Measurements from ENCODE around the gene PPIL6.
A peak's percentile ranks its signal among the peaks of the same experiment; 100 is the strongest.
"Not testable (repeated sequence)": the region's sequence is repeated elsewhere in the genome, so short reads cannot be mapped to it uniquely, and the experiment has no call there.

Gene PPIL6

GRCh38 chr6:109474995-109475394 lies 34.6 kb upstream of the PPIL6 start:
- no peak overlapping the region for H3K27ac Mint-ChIP-seq
- H3K36me3 Mint-ChIP-seq (ENCODE audit: low read depth), result peaks cover 79% of the 10 kb centered on the region
- H3K27me3 Mint-ChIP-seq (ENCODE audit: low read depth), result no peaks in the 10 kb centered on the region
- H3K9me3 Mint-ChIP-seq, result no peaks in the 10 kb centered on the region
- no peak overlapping the region for H3K4me3 Mint-ChIP-seq
- peaks cover 76% of the 10 kb centered on the region for H3K4me1 Mint-ChIP-seq (ENCODE audit: low read depth)

GRCh38 chr6:109473120-109473519 lies 32.7 kb upstream of the PPIL6 start:
- peaks cover 81% of the 10 kb centered on the region for H3K36me3 Mint-ChIP-seq (ENCODE audit: low read depth)
- H3K27me3 Mint-ChIP-seq (ENCODE audit: low read depth), result no peaks in the 10 kb centered on the region
- H3K9me3 Mint-ChIP-seq, result no peaks in the 10 kb centered on the region
- peak overlapping the region; percentile 47 for H3K27ac Mint-ChIP-seq
- H3K4me1 Mint-ChIP-seq (ENCODE audit: low read depth), result peaks cover 71% of the 10 kb centered on the region
- H3K4me3 Mint-ChIP-seq, result no peak overlapping the region

- H3K9me3 Mint-ChIP-seq, result no peaks in the 10 kb centered on the region
- H3K36me3 Mint-ChIP-seq (ENCODE audit: low read depth), result peaks cover 82% of the 10 kb centered on the region
- peaks cover 69% of the 10 kb centered on the region for H3K4me1 Mint-ChIP-seq (ENCODE audit: low read depth)
- no peaks in the 10 kb centered on the region for H3K27me3 Mint-ChIP-seq (ENCODE audit: low read depth)
- peak overlapping the region; percentile 39 for H3K4me3 Mint-ChIP-seq
- peak overlapping the region; percentile 61 for H3K27ac Mint-ChIP-seq
Measured at GRCh38 chr6:109472132-109472995, 31.9 kb upstream of the PPIL6 start.

- Mint-ChIP-seq H3K4me1 (ENCODE audit: low read depth) (peaks cover 63% of the 10 kb centered on the region), H3K27ac (peak overlapping the region; percentile 61), H3K36me3 (ENCODE audit: low read depth) (peaks cover 82% of the 10 kb centered on the region), H3K27me3 (ENCODE audit: low read depth) (no peaks in the 10 kb centered on the region), H3K4me3 (no peak overlapping the region), H3K9me3 (no peaks in the 10 kb centered on the region)
Measured at GRCh38 chr6:109471105-109471810, 30.8 kb upstream of the PPIL6 start.

GRCh38 chr6:109469591-109470189 lies 29.3 kb upstream of the PPIL6 start:
- H3K27me3 Mint-ChIP-seq (ENCODE audit: low read depth), result no peaks in the 10 kb centered on the region
- H3K36me3 Mint-ChIP-seq (ENCODE audit: low read depth), result peaks cover 81% of the 10 kb centered on the region
- H3K4me3 Mint-ChIP-seq, result no peak overlapping the region
- no peaks in the 10 kb centered on the region for H3K9me3 Mint-ChIP-seq
- H3K4me1 Mint-ChIP-seq (ENCODE audit: low read depth), result peaks cover 56% of the 10 kb centered on the region
- peak overlapping the region; percentile 42 for H3K27ac Mint-ChIP-seq

GRCh38 chr6:109467696-109468095 lies 27.3 kb upstream of the PPIL6 start:
- peaks cover 49% of the 10 kb centered on the region for H3K4me1 Mint-ChIP-seq (ENCODE audit: low read depth)
- no peak overlapping the region for H3K27ac Mint-ChIP-seq
- H3K27me3 Mint-ChIP-seq (ENCODE audit: low read depth), result no peaks in the 10 kb centered on the region
- no peaks in the 10 kb centered on the region for H3K9me3 Mint-ChIP-seq
- H3K4me3 Mint-ChIP-seq, result no peak overlapping the region
- H3K36me3 Mint-ChIP-seq (ENCODE audit: low read depth), result peaks cover 77% of the 10 kb centered on the region

GRCh38 chr6:109466212-109466923 lies 25.9 kb upstream of the PPIL6 start:
- no peaks in the 10 kb centered on the region for H3K9me3 Mint-ChIP-seq

GRCh38 chr6:109465772-109466171 lies 25.3 kb upstream of the PPIL6 start:
- Mint-ChIP-seq H3K36me3 (ENCODE audit: low read depth) (peaks cover 74% of the 10 kb centered on the region), H3K4me3 (no peak overlapping the region), H3K27me3 (ENCODE audit: low read depth) (no peaks in the 10 kb centered on the region), H3K4me1 (ENCODE audit: low read depth) (peaks cover 41% of the 10 kb centered on the region), H3K27ac (no peak overlapping the region), H3K9me3 (no peaks in the 10 kb centered on the region)

More at GRCh38 chr6:109466212-109466923, 25.9 kb upstream of the PPIL6 start:
- Mint-ChIP-seq H3K27me3 (ENCODE audit: low read depth) (no peaks in the 10 kb centered on the region), H3K4me3 (no peak overlapping the region), H3K4me1 (ENCODE audit: low read depth) (peaks cover 44% of the 10 kb centered on the region), H3K36me3 (ENCODE audit: low read depth) (peaks cover 74% of the 10 kb centered on the region), H3K27ac (no peak overlapping the region)

- no peak overlapping the region for H3K4me3 Mint-ChIP-seq
- no peaks in the 10 kb centered on the region for H3K9me3 Mint-ChIP-seq
- peak overlapping the region; percentile 24 for H3K27ac Mint-ChIP-seq
- no peaks in the 10 kb centered on the region for H3K27me3 Mint-ChIP-seq (ENCODE audit: low read depth)
- H3K36me3 Mint-ChIP-seq (ENCODE audit: low read depth), result peaks cover 42% of the 10 kb centered on the region
- peaks cover 47% of the 10 kb centered on the region for H3K4me1 Mint-ChIP-seq (ENCODE audit: low read depth)
Measured at GRCh38 chr6:109461733-109462526, 21.5 kb upstream of the PPIL6 start.

GRCh38 chr6:109461205-109461604 lies 20.8 kb upstream of the PPIL6 start:
- not testable (repeated sequence) for H3K27me3 Mint-ChIP-seq (ENCODE audit: low read depth); H3K4me3 Mint-ChIP-seq; H3K27ac Mint-ChIP-seq; H3K9me3 Mint-ChIP-seq
- Mint-ChIP-seq H3K36me3 (ENCODE audit: low read depth) (peaks cover 38% of the 10 kb centered on the region), H3K4me1 (ENCODE audit: low read depth) (peaks cover 51% of the 10 kb centered on the region)

- H3K27ac Mint-ChIP-seq, result peak overlapping the region; percentile 19
Measured at GRCh38 chr6:109460161-109460829, 19.9 kb upstream of the PPIL6 start.

GRCh38 chr6:109458774-109459531 lies 18.5 kb upstream of the PPIL6 start:
- H3K4me3 Mint-ChIP-seq, result peak overlapping the region; percentile 26
- H3K4me1 Mint-ChIP-seq (ENCODE audit: low read depth), result peaks cover 50% of the 10 kb centered on the region
- H3K27ac Mint-ChIP-seq, result peak overlapping the region; percentile 82

More at GRCh38 chr6:109460161-109460829, 19.9 kb upstream of the PPIL6 start:
- Mint-ChIP-seq H3K27me3 (ENCODE audit: low read depth) (no peaks in the 10 kb centered on the region), H3K9me3 (no peaks in the 10 kb centered on the region), H3K4me1 (ENCODE audit: low read depth) (peaks cover 47% of the 10 kb centered on the region), H3K36me3 (ENCODE audit: low read depth) (peaks cover 29% of the 10 kb centered on the region), H3K4me3 (no peak overlapping the region)

More at GRCh38 chr6:109458774-109459531, 18.5 kb upstream of the PPIL6 start:
- Mint-ChIP-seq H3K9me3 (no peaks in the 10 kb centered on the region), H3K27me3 (ENCODE audit: low read depth) (no peaks in the 10 kb centered on the region), H3K36me3 (ENCODE audit: low read depth) (peaks cover 23% of the 10 kb centered on the region)
